Measurements from ENCODE around the gene TPP1.

Gene TPP1

GRCh38 chr11:6607190-6607795, 11.9 kb downstream of the TPP1 start:
- no peak for TF ChIP-seq CTCF (IDR thresholded peaks at IDR 0.05; ENCODE audit: low read depth, low read length, missing control alignments)
- no peak for DNase-seq (ENCODE audit: extremely low read depth, low read depth)
- H3K4me3 ChIP-seq (replicated peaks; ENCODE audit: low read depth, low read length), result no peak overlapping the region

GRCh38 chr11:6606471-6607189, 12.6 kb downstream of the TPP1 start:
- no peak for TF ChIP-seq CTCF (IDR thresholded peaks at IDR 0.05; ENCODE audit: low read depth, low read length, missing control alignments)
- DNase-seq (ENCODE audit: extremely low read depth, low read depth), result peak; percentile 96
- peak overlapping the region; percentile 92 for H3K4me3 ChIP-seq (replicated peaks; ENCODE audit: low read depth, low read length)

- DNase-seq (ENCODE audit: extremely low read depth, low read depth), result no peak
- no peak for TF ChIP-seq CTCF (IDR thresholded peaks at IDR 0.05; ENCODE audit: low read depth, low read length, missing control alignments)
- H3K4me3 ChIP-seq (replicated peaks; ENCODE audit: low read depth, low read length), result peak overlapping the region; percentile 92
These were observed 14.4 kb downstream of the TPP1 start for GRCh38 chr11:6604790-6605189.

- TF ChIP-seq CTCF (IDR thresholded peaks at IDR 0.05; ENCODE audit: low read depth, low read length, missing control alignments), result no peak
- H3K4me3 ChIP-seq (replicated peaks; ENCODE audit: low read depth, low read length), result peak overlapping the region; percentile 92
- DNase-seq (ENCODE audit: extremely low read depth, low read depth), result peak; percentile 52
These were observed 15.1 kb downstream of the TPP1 start for GRCh38 chr11:6604081-6604626.

GRCh38 chr11:6603287-6604080, 15.7 kb downstream of the TPP1 start, which contains the start of the genes ILK and RRP8:
ILK (plus strand) TSS chr11:6603774; CDS start chr11:6604272, 498 bp downstream.
RRP8 (minus strand) TSS chr11:6603616; CDS start chr11:6603502, 114 bp downstream.
- peak within 1 kb of the TSS; percentile 92 for H3K4me3 ChIP-seq (replicated peaks; ENCODE audit: low read depth, low read length)
- no peak for TF ChIP-seq CTCF (IDR thresholded peaks at IDR 0.05; ENCODE audit: low read depth, low read length, missing control alignments)
- DNase-seq (ENCODE audit: extremely low read depth, low read depth), result peak; percentile 61

- no peak for DNase-seq (ENCODE audit: extremely low read depth, low read depth)
- H3K4me3 ChIP-seq (replicated peaks; ENCODE audit: low read depth, low read length), result peak overlapping the region; percentile 92
- no peak for TF ChIP-seq CTCF (IDR thresholded peaks at IDR 0.05; ENCODE audit: low read depth, low read length, missing control alignments)
These were observed 16.9 kb downstream of the TPP1 start for GRCh38 chr11:6602096-6602940.

Measured in HFF-Myc (cell line).